Fibroblast of villous mesenchyme (primary cell): Measurements from ENCODE around the gene FUT7. TPM values are rescaled to one million over a fixed set of nuclear protein-coding genes. Genes with fewer than 3 reads are reported as not detected.

Source experiments
- DNase-seq: peaks from one replicate; pipeline ENCODE4 v3.0.0-alpha.2; 2010; ENCODE audit warnings: low read depth
- H3K4me3 ChIP-seq: 2 replicates; pipeline ENCODE4 v1.5.1; 2011; ENCODE audit warnings: low read depth, mild to moderate bottlenecking, low read length
- total RNA-seq: library from RNA; depleted of rRNA; stranded (reverse); fragments of >200 nt; gene quantifications from 2 replicates; pipeline ENCODE4 v1.2.3, GENCODE V29; 2012
- TF ChIP-seq, protein P1 (sequence below): IDR thresholded peaks from 2 replicates; pipeline ENCODE4 v1.5.1; 2012; ENCODE audit warnings: low read depth, mild to moderate bottlenecking, low read length; ENCODE audit not compliant: insufficient read depth

The FUT7 gene
- total RNA-seq, 1 donor: not detected

DNA sequence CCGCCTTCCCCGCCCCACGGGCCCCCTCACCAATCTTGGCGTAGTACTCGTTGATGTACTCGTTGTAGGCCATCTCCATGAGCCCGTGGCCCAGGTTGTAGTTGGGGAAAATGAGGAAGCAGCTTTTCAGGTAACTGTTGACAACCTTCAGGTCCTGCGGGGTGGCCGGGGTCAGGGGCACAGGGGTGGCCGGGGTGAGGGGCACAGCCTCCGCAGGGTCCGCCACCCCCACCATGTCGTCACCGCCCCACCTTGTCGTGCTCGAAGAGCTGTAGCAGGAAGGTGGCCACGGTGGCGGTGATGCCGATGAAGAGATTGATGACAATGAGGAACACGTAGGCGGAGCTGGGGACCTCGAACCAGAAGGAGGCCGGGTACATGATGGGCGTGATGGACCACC is 20.7 kb downstream of the FUT7 start:
- no peak overlapping the region for H3K4me3 ChIP-seq
- TF ChIP-seq, protein P1, sequence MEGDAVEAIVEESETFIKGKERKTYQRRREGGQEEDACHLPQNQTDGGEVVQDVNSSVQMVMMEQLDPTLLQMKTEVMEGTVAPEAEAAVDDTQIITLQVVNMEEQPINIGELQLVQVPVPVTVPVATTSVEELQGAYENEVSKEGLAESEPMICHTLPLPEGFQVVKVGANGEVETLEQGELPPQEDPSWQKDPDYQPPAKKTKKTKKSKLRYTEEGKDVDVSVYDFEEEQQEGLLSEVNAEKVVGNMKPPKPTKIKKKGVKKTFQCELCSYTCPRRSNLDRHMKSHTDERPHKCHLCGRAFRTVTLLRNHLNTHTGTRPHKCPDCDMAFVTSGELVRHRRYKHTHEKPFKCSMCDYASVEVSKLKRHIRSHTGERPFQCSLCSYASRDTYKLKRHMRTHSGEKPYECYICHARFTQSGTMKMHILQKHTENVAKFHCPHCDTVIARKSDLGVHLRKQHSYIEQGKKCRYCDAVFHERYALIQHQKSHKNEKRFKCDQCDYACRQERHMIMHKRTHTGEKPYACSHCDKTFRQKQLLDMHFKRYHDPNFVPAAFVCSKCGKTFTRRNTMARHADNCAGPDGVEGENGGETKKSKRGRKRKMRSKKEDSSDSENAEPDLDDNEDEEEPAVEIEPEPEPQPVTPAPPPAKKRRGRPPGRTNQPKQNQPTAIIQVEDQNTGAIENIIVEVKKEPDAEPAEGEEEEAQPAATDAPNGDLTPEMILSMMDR: no peak
- DNase-seq: no peak

DNA sequence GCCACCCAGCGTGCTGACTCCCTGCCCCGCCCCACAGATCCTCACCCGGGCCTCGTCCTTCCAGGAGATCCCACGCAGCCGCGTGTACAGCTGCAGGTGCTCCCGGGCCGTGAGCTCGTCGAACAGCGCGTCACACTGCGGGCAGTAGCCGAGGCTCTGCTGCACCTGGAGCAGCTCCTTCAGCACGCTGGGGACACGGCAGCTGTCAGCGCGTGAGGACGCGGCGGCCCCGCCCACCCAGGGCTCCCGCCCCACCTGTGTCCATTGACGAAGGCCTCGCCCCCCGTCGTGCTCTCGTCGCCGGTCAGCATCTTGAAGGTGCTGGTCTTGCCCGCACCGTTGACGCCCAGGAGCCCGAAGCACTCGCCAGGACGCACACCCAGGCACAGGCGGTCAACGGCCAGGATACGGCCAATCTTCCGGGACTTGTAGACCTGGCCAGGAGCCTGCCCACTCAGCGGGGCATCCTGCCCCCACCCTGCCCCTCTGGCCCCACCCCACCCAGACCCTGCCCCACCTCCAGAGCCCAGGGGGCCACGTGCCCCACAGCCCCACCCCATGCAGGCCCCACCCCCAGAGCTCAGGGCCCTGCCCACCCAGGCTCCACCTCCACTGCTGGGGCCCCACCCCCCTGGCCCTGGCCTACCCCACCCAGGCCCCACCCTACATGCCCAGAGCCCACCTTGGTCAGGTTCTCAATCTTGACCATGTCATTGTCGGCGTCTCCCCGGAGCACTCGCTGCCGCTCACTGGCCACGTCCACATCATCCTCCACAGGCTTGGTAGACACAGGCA is 21.8 kb downstream of the FUT7 start:
- no peak for DNase-seq
- TF ChIP-seq, protein P1: no peak
- H3K4me3 ChIP-seq: no peak overlapping the region

GRCh38 chr9:137009217-137009616 is 22.7 kb downstream of the FUT7 start:
- H3K4me3 ChIP-seq: no peak overlapping the region
- no peak for DNase-seq
- TF ChIP-seq, protein P1: no peak

GRCh38 chr9:137008312-137008711 is 23.6 kb downstream of the FUT7 start:
- TF ChIP-seq, protein P1: no peak
- DNase-seq: no peak
- no peak overlapping the region for H3K4me3 ChIP-seq

DNA sequence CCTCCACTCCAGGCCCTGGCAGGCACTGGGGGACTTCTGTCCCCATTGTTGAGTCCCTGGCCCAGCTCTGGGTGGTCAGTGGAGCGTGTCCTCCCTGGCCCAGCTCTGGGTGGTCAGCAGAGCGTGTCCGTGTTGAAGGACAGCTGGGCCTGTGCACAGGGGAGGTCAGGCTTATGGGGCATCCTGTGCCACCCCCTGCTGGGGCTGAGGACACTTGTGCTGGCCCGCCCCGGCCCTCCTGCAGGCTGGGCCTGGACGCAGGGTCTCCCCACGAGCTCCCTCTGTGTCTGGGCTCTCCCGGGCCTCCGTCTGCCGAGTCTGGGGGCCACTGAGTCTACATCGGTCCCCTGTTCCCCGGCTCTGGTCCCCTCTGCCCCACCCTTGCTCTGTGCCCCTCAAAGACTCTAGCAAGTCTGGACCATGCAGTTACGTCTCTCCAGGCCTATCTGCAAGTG is 24.0 kb downstream of the FUT7 start:
- no peak overlapping the region for H3K4me3 ChIP-seq
- TF ChIP-seq, protein P1: no peak
- DNase-seq: no peak

GRCh38 chr9:137007108-137007815 is 24.6 kb downstream of the FUT7 start:
- TF ChIP-seq, protein P1: no peak
- DNase-seq: peak; percentile 31
- no peak overlapping the region for H3K4me3 ChIP-seq
